ENCODE data around the gene PCGF1.

PCGF1 gene

DNA sequence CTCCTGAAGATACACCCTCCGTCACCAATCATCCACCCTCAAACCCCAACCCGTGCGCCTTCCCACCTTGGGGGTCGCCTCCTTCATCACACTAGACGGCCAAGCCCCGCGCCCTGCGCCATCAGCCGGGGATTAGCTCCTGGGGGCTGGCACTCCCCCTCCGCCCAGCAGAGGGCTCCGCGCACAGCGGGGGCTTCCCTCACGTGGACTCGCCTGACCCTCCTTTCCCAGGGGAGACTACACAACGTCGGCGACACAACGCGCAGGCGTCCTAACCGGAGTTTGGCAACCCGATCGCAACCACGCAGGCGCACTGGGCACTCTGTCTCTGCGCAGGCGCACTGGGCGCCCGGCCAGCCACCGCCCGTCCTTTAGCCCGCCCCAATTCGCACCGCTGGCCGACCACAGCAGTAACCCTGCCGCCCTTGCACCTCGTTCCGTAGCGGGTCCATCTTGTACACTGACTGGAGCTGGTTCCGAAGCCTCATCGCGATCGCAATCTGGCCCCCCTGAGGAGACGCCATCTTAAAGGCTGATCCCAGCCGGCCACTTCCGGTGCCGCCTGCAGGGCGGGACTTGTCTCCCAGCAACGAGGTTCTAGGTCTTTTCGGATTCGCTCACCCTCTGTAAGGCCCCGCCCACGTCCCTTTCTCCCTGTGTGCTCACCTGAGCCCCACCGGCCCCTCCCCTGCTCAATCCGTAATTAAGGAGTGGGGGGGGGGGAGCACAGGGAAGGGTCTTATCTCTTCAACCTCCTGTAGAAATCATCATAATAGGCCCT, at the start of gene PCGF1:
PCGF1 (minus strand) TSS at position 551 of the 781 bp plus-strand sequence; CDS start at position 524, 27 bp downstream.
- DNase-seq = peak; percentile 95 to 96

DNA sequence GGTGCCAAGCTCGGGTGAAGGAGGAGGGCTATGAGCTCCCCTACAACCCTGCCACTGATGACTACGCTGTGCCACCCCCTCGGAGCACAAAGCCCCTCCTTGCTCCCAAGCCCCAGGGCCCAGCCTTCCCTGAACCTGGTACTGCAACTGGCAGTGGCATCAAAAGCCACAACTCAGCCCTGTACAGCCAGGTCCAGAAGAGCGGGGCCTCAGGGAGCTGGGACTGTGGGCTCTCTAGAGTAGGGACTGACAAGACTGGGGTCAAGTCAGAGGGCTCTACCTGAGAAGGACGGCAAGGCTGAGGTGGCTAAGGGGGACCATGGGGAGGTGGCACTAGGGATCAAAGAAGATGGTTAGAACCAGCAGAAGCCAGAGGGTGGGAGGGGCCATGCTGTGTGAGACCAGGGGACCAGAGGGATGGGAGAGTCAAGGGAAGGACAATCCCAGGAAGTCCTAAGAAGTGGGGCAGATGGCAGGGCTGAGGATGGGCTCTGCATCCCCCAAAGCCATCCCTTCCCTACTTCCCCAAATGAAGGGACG, 49.4 kb upstream of the PCGF1 start:
- no peak for DNase-seq

DNA sequence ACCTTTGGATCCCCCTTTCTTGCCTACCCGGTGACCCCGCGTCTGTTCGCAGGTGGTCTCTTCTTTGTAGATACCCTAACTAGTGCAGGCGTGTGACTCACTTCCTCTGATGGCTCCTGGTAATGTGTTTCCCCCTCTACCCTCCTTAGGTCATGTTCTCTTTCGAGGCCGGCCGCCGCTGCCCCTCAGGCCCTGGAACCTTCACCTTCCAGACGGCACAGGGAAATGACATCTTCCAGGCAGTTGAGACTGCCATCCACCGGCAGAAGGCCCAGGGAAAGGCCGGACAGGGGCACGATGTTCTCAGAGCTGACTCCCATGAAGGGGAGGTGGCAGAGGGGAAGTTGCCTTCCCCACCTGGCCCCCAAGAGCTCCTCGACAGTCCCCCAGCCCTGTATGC, 48.7 kb upstream of the PCGF1 start:
- DNase-seq = peak; percentile 17 to 25

DNA sequence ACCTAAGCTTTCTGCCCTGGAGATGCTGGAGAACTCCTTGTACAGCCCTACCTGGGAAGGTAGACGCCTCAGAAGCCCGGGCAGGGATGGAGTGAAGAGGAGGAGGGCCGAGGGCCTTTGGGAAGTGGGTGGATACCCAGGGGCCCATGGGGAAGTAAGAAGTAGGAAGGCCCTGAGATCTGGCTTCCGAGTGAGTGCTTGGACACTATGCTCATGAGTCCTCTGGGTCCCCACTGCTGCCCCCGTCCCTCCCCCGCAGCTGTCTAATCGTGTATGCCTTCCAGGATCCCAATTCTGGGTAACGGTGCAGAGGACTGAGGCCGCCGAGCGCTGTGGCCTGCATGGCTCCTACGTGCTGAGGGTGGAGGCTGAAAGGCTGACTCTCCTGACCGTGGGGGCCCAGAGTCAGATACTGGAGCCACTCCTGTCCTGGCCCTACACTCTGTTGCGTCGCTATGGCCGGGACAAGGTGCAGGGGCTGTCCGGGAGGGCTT, 48.2 kb upstream of the PCGF1 start:
- peak; percentile 39 to 54 for DNase-seq

DNA sequence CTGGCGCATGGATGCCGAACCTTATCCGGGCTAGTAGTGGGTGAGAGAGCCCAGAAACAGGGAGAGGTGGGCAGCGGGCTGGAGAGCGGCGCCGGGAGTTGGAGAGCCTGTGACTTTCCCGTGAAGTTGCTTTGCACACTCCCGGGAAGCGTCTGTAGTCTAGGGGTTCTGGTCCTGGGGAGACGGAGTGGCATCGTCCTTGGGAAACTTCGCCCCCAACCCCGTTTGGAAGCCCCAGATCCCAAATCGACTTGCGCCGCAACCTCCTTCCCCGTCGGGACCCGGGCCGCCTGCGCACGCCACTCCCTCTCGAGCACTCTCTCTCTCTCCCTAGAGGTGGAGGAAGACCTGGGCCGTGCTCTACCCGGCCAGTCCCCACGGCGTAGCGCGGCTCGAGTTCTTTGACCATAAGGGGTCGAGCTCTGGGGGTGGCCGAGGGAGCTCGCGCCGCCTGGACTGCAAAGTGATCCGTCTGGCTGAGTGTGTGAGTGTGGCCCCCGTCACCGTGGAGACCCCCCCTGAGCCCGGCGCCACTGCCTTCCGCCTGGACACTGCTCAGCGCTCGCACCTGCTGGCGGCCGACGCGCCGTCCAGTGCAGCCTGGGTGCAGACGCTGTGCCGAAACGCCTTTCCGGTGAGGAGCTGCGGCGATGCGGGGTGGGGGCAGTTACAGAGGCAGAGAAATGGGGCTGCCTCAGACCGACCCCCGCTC, 47.5 kb upstream of the PCGF1 start:
- DNase-seq = peak in 1 of 2 experiments; percentile 32

DNA sequence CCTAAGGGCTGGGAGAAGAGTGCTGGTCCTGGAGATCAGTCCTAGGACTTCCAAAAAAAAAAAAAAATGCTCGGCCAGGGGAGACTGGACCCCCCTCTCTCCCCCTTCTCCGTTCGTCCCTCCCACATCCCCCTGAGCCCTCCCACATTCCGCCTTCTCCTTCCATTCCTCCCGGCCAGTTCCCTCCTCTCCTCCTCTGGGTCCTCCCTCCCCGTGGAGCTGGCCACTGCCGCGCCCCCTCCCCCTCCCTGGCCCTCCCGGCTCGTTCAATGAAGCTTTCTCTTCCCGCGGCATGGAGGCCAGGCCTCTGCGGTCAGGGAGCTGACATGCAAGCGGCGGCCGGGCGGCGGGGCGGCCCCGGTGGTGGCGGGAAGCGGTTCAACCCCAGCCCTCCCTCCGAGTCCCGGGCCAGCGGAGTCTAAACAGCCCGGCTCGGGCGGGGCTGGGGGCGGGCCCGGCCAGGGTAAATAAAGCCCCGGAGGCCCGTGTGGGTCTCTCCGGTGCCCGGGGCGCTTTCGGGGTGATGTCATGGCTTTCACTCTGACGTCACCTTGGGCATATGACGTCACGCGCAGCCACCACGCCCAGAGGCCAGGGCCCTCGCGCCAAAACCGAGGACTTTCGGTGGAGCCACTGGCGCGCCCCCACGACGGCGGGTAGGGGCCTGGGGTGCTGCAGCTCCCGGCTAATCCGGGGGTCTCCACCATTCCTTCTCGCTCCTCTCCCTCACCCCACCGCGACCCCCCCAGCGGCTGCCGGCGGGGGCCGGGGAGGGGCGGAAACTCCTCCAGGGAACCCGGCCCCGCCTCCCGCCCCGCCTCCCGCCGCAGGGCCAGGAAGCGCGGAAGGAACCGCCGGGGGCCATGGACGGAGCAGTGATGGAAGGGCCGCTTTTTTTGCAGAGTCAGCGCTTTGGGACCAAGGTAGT, 46.7 kb upstream of the PCGF1 start, which contains the start of the genes DOK1 and LOXL3:
DOK1 (plus strand) TSS at position 829 of the 928 bp plus-strand sequence; CDS start at position 864, 35 bp downstream.
LOXL3 (minus strand) TSS at position 51 of the 928 bp plus-strand sequence. CDS start 1,308 bp downstream, outside the sequence.
- peak; percentile 62 to 65 for DNase-seq

DNA sequence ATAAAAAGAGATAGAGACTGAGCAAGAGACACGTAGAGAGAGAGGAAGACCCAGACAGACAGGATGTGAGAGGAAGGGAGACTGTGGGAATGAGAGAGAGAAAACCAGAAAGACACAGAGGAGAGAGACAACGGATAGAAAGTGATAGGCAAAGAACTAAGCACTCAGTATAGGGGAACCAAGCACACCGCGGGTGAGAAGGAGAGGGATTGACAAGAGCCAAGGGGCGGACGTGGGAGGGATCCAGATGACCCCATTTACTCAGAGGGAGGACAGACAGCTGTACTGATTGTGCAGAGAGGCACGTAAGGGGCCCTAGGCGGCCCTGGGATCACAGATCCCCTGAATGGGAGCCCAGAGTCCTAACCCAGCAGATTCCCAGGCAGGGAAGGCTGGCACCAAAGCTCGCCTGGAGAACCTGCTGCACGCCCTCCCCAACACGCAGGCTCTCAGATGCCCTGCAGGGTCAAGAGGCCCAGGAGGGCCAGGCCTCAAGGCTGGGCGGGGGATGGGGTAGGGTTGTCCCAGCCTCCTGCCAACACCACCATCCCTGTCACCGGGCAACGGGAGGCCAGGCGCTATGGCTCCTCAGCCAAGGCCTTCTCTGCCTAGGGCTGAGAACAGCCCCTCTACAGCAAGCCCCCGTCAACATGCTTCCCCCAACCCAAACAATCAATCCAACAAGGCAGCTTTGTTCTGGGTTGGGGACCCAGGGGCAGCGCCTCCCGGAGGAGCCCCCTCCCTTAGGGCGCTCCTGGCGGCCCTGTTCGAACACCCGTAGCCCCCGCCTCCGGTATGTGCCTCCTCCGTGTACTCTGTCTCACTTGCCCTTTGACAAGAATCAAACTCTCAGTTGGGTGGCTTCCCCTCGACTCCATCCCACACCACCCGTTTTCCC, 45.7 kb upstream of the PCGF1 start:
- peak; percentile 41 to 59 for DNase-seq

DNA sequence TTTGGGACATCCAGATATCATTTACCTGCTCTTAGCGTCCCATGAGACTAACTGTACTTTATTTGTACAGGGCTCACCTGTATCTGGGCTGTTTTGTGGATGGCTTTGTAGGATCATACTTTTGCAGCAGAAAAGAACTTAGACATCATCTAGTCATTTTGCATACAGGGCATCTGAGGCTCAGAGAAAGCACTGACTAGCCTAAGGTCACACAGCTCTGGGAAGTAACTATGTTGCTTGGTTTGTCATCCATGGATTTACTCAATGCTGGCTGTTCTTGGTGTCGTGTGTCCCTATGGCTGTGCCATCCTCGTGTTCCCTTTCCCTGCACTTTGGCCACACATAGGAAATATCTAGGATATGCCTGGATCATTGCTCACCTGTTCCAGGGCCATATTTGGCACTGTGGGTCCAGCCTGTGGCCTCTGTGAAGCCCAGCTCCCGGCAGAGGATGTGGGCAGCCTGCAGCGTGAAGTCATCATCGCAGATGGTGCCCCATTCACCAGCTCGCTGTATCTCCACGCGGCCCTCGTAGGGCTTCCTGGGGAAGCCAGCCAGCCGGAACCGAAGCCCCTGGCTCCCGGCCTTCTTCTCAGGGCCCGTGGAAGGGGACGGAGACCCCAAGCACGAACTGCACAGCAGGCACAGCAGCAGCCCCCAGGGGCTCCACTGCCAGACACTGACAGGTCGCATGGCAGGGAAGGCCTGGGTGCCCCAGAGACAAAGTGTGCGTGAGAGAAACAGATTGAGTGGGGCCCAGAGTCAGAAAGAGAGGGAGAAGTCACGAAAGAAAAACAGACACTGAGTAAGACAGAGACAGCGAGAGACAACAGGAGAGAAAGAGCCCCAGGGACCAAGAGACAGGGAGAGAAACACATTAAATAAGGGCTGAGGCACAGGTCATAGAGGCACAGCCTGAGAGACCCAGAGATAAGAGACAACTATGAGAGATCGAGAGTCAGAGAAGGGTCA, 44.7 kb upstream of the PCGF1 start:
- DNase-seq = no peak

DNA sequence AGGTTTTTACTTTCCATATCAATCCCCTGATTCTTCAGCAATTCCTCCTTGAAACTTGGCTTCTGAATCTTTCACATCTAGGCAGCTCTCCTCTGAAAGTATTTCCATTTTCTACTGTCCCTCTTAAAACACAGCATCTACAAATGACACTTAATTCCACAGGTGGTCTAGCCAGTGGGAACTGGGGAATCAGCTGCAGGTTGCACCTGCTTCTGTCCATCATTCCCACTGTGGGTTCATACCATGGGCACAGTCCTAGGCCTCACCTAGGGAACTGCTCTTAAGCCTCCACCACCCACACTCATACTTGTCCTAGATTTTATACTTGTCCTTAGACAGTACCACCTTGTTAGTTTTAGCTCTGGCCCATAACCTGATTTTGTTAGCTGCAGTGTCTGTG, 44.0 kb upstream of the PCGF1 start:
- DNase-seq = no peak

DNA sequence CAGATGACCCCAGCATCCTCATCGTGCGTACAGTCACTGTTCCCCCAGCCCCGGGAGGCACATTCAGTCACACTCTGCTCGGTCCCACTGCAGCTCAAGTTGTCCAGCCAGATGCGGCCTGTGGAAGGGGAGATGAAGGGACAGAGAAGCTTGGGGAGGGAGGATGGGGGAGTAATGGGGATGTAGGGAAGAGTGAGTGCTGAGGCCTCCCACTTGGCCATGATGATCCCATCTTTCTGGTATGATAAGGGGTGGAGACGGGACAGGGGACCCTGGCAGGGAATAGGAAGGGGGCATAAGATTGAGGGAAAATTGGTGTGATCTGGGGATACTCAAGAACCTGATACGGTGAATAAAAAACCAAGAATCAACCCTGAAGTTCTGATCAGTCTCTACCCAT, 42.7 kb upstream of the PCGF1 start:
- no peak for DNase-seq

DNA sequence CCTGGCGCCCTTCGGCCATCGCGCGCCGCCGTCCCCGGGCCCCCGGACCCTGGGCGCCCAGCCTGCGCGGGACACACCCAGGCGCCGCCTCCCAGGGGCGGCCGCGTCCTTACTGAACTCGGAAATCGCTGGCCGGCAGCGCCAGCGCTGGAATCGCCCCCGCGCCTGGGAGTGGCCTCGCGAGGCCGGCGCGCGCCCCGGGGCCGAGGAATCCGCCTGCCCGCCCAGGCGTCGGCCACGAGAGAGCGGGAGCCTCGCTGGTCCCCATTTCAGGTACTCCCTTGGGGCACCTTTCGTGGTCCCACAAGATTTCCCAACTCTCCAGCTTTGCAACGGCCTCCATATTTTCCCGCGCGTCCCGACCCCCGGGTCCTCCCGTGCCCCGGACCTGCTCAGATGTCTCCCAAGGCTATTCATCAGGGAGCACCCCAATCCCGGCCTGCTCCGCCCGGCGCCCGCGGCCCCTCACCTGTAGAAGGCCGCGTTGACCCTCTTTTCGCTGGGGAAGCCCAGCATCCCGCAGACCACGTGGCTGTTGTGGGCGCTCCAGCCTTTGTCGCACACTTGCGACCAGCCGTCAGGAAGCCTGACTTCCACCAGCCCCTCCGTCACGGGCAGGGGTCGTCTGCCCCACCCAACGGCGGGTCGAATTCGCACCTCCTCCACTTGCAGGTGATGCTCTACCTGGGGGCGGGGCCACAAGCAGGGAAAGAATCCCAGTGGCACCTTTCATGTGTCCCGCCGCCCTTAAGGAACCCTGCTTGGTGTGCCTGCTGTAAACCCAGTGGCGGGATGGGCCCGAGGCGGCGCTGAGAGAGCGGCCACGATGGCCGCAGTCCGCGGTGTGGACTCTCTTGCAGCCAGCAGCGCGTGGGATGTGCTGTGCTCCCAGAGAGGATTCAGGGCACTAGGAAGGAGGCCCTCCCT, 41.7 kb upstream of the PCGF1 start:
- no peak for DNase-seq

DNA sequence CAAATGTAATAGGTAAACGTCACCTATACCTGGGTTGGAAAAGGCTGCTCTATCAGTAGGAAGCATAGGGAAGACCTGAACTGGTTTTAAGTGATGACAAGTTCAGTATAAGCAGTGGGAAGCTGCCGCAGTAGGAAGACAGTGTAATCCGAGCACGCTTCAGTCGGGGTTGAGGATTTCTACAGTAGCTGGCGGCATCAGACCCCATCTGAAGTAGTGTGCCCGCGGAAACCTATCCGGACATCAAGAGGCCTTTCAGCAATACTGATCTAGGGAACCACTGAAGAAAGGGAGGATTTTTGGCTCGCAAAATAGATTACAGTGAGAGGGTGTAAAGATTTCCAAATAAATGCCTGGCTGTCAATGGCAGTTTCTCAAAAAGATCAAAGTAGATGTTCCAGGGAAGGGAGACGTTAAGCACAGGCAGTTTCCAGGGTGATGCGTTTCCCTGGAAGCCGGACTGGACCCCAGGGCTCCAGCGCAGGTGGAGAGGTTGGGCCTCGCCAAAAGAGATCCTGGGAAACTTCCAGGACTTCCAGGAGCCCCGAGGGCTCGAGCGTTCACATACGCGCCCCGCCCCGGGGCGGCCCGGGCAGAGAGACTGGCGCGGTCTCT, 40.9 kb upstream of the PCGF1 start:
- DNase-seq = no peak

DNA sequence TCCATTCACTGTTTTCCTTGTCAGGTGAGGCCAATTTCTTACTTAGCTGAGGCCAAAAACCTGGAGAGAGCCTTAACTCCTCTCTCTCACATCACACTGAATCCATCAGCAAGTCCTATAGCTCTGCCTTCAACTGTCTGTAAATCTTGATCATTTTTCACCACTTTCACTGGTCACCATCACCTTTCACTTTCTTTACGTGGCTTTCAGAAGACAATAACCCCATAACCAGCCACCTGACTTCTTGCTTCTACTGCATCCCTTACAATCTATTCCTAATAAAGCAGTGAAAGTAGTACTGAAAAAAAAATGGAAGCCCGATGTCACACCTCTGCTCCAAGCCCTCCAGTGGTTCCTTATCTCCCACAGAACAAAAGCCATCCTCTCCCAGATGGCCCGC, 38.5 kb upstream of the PCGF1 start:
- DNase-seq = no peak

DNA sequence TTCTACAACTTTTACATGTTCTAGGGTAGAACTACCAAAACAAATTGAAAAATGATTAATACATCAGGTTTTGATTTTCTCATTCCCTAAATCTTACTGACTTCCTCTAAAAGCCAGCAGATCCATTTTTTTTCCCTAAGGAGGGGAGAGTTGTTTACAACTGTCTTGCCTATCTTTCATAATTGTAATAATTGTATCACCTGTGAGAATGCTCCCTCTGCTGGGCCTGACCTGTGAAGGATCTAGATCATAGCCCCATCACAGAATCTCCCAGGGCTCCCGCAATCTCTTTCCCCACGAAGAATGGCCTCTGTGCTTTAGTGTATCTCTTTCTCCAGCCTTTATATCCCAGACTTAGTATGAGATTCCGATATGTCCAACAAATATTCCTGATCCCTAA, 37.1 kb upstream of the PCGF1 start:
- no peak for DNase-seq

DNA sequence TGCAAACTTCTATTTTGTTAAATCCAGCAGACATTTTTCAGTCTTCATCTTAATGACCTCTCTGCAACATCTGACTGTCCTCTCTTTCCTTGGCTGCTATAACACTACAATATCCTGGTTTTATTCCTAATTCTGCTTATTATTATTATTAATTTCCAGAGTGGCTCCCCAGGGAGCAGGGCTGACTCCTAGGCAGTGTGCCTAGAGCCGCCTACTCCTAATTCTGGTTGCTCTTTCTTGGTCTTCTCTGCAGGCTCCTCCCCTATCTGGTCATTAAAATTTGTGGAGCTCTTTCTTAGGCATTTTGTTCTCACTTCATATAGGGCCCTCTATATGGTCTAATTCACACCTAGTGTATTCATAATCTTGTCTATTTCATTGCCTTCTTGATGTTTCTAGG, 35.5 kb upstream of the PCGF1 start:
- DNase-seq = no peak

DNA sequence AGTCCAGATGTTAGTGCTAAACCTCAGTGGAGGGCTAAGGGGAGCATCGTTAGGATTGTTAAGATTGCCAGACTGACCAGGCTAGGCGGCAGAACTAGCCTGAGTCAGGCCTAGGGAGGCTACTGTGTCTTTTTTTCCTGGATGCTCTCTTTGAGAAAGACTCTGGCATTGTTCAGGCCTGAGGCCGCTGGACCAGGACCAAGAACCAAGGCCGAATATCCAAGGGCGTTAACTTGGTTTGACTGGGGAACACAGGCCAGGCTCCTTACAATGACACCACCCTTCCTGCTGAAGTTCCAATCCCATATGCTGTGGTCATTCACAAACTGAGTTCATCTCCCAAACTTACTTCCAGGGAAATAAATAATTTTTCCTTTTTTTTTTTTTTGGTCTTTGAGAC, 32.8 kb upstream of the PCGF1 start:
- no peak for DNase-seq

DNA sequence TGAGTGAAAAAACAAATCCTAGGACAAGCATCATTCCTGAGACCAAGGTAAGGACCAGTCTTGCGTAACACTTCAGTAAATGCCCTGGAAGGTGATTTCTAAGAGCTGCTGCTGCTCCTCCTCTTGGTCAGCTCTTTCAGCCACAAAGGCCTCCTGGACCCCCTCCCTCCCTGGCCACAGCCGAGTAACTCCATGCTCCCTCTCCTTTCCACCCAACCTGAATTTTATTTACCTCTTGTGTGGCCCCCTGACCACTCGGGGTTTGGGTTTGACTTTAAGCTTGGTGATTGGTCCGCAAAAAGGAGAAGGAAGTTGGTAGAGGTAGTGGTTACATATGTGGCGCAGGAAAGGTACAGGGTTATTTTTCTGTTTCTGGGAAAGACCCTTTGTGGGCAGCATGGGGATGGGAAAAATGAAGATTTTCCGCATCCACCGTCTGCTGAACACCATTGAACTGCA, 31.4 kb upstream of the PCGF1 start:
- DNase-seq = no peak

DNA sequence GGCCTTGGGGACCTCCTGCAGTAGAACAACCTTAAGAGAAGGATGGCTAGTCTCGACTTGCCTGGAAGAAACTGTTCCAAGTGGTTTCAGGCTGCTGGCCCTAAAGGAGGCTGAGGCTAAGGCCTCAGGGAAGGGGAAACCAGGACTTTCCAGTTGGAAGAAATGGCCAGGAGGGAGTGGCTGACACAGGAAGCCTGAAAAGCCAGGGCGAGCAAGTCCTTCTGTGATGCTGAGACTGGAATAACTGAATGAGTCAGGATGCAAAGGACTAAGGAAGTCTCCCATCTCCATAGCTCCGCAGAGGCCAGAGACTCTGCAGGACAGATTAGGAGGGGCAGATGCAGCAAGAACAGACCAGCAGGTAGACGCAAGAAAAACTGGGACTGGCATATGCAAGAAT, 29.6 kb upstream of the PCGF1 start:
- DNase-seq = no peak
